Karpas-422 (cell line): ENCODE measurements around the gene EFL1. TPM values are rescaled to one million over a fixed set of nuclear protein-coding genes. Genes with fewer than 3 reads are reported as not detected.

Source experiments
- DNase-seq: peaks from one replicate; pipeline ENCODE4 v3.0.0-alpha.2; 2015
- H2AFZ ChIP-seq: fragments of 200-600 bp; sonication (generic); 2 replicates; pipeline ENCODE4 v1.6.1; 2014; ENCODE audit warnings: antibody characterized with exemption, low read length, mixed read lengths
- H3K27ac ChIP-seq: fragments of 200-600 bp; sonication (generic); 2 replicates; pipeline ENCODE4 v1.5.1; 2014; ENCODE audit warnings: mild to moderate bottlenecking, low read length, moderate library complexity
- H3K27me3 ChIP-seq: fragments of 200-600 bp; sonication (generic); 2 replicates; pipeline ENCODE4 v1.6.1; 2014; ENCODE audit warnings: low read length, mixed read lengths
- H3K36me3 ChIP-seq: fragments of 200-600 bp; sonication (generic); 2 replicates; pipeline ENCODE4 v1.6.1; 2014; ENCODE audit warnings: low read length, mixed read lengths; ENCODE audit not compliant: insufficient read depth
- H3K4me1 ChIP-seq: fragments of 200-600 bp; sonication (generic); 2 replicates; pipeline ENCODE4 v1.6.1; 2014; ENCODE audit warnings: mild to moderate bottlenecking, low read length, mixed read lengths
- H3K4me2 ChIP-seq: fragments of 200-600 bp; sonication (generic); 2 replicates; pipeline ENCODE4 v1.6.1; 2014; ENCODE audit warnings: low read length, low read depth, mild to moderate bottlenecking; ENCODE audit not compliant: poor library complexity, severe bottlenecking
- H3K4me3 ChIP-seq: fragments of 200-600 bp; sonication (generic); 2 replicates; pipeline ENCODE4 v1.5.1; 2014; ENCODE audit warnings: mild to moderate bottlenecking, antibody characterized with exemption, low read length, mixed read lengths
- H3K79me2 ChIP-seq: fragments of 200-600 bp; sonication (generic); 2 replicates; pipeline ENCODE4 v1.6.1; 2014; ENCODE audit warnings: mild to moderate bottlenecking, low read length, mixed read lengths
- H3K9ac ChIP-seq: fragments of 200-600 bp; sonication (generic); 2 replicates; pipeline ENCODE4 v1.6.0; 2014; ENCODE audit warnings: low read length
- H3K9me2 ChIP-seq: fragments of 200-600 bp; sonication (generic), shearing (Covaris generic); replicated peaks from 2 replicates; pipeline ENCODE4 v1.6.0; 2014; ENCODE audit warnings: mild to moderate bottlenecking, low read length, moderate library complexity; ENCODE audit not compliant: insufficient read depth
- H3K9me3 ChIP-seq: fragments of 300-700, 200-600 bp; sonication (generic); 2 replicates; pipeline ENCODE4 v1.6.1; 2014; ENCODE audit warnings: low read length, mixed read lengths
- H4K20me1 ChIP-seq: fragments of 200-600 bp; sonication (generic); 2 replicates; pipeline ENCODE4 v1.6.1; 2014; ENCODE audit warnings: mild to moderate bottlenecking, antibody characterized with exemption, low read length, low read depth; ENCODE audit not compliant: insufficient read depth
- total RNA-seq: library from RNA; depleted of rRNA; stranded (reverse); fragments of >200 nt; shearing (Covaris generic); gene quantifications from 2 replicates; pipeline ENCODE4 v1.2.3, GENCODE V29; 2014; ENCODE audit warnings: low replicate concordance

The EFL1 gene
- total RNA-seq, 1 experiment from 2014 or later, result 30.7 TPM

- H3K4me3 ChIP-seq, result no peak overlapping the region
- H2AFZ ChIP-seq, result no peak overlapping the region
- H3K9me2 ChIP-seq, result no peaks in the 10 kb centered on the region
- no peak overlapping the region for H3K27ac ChIP-seq
- no peak overlapping the region for H3K4me2 ChIP-seq
- H3K9ac ChIP-seq, result no peak overlapping the region
- no peaks in the 10 kb centered on the region for H4K20me1 ChIP-seq
- H3K9me3 ChIP-seq, result no peaks in the 10 kb centered on the region
- no peak for DNase-seq
- H3K27me3 ChIP-seq, result no peaks in the 10 kb centered on the region
- no peaks in the 10 kb centered on the region for H3K79me2 ChIP-seq
- H3K36me3 ChIP-seq, result peaks cover 18% of the 10 kb centered on the region; the same call in 1 of the 2 replicates
- H3K4me1 ChIP-seq, result no peaks in the 10 kb centered on the region
Observed at GRCh38 chr15:82136120-82136519, 126.4 kb downstream of the EFL1 start.

- DNase-seq, result no peak
- Histone ChIP-seq H3K36me3 (peaks cover 18% of the 10 kb centered on the region; the same call in 1 of the 2 replicates), H4K20me1 (no peaks in the 10 kb centered on the region), H3K4me2 (no peak overlapping the region), H3K9me3 (no peaks in the 10 kb centered on the region), H2AFZ (no peak overlapping the region), H3K4me1 (no peaks in the 10 kb centered on the region), H3K4me3 (no peak overlapping the region), H3K79me2 (no peaks in the 10 kb centered on the region), H3K27ac (no peak overlapping the region), H3K9me2 (no peaks in the 10 kb centered on the region), H3K27me3 (no peaks in the 10 kb centered on the region), H3K9ac (no peak overlapping the region)
Observed at GRCh38 chr15:82135638-82136037, 126.9 kb downstream of the EFL1 start.

- H3K9me2 ChIP-seq, result no peaks in the 10 kb centered on the region
- peaks cover 18% of the 10 kb centered on the region; the same call in 1 of the 2 replicates for H3K36me3 ChIP-seq
- H4K20me1 ChIP-seq, result no peaks in the 10 kb centered on the region
- no peak overlapping the region for H3K27ac ChIP-seq
- no peaks in the 10 kb centered on the region for H3K79me2 ChIP-seq
- no peaks in the 10 kb centered on the region for H3K27me3 ChIP-seq
- H3K4me2 ChIP-seq, result no peak overlapping the region
- H3K9me3 ChIP-seq, result no peaks in the 10 kb centered on the region
- DNase-seq, result no peak
- H3K4me1 ChIP-seq, result no peaks in the 10 kb centered on the region
- no peak overlapping the region for H3K4me3 ChIP-seq
- no peak overlapping the region for H3K9ac ChIP-seq
- no peak overlapping the region for H2AFZ ChIP-seq
Observed at GRCh38 chr15:82134461-82134860, 128.1 kb downstream of the EFL1 start.

- H2AFZ ChIP-seq, result no peak overlapping the region
Observed at GRCh38 chr15:82133251-82133650, 129.3 kb downstream of the EFL1 start.

GRCh38 chr15:82132742-82133141 lies 129.8 kb downstream of the EFL1 start:
- H3K9ac ChIP-seq, result no peak overlapping the region
- H3K79me2 ChIP-seq, result no peaks in the 10 kb centered on the region
- no peaks in the 10 kb centered on the region for H3K9me2 ChIP-seq
- no peak overlapping the region for H3K4me3 ChIP-seq
- no peak overlapping the region for H3K27ac ChIP-seq
- H3K4me1 ChIP-seq, result no peaks in the 10 kb centered on the region
- H3K9me3 ChIP-seq, result no peaks in the 10 kb centered on the region
- no peaks in the 10 kb centered on the region for H4K20me1 ChIP-seq
- no peak overlapping the region for H2AFZ ChIP-seq
- H3K36me3 ChIP-seq, result peaks cover 8% of the 10 kb centered on the region; the same call in 1 of the 2 replicates
- no peak for DNase-seq
- H3K4me2 ChIP-seq, result no peak overlapping the region
- H3K27me3 ChIP-seq, result no peaks in the 10 kb centered on the region

More at GRCh38 chr15:82133251-82133650, 129.3 kb downstream of the EFL1 start:
- Histone ChIP-seq H4K20me1 (no peaks in the 10 kb centered on the region), H3K36me3 (peaks cover 10% of the 10 kb centered on the region; the same call in 1 of the 2 replicates), H3K4me3 (no peak overlapping the region), H3K4me2 (no peak overlapping the region), H3K27me3 (no peaks in the 10 kb centered on the region), H3K9ac (no peak overlapping the region), H3K27ac (no peak overlapping the region), H3K9me3 (no peaks in the 10 kb centered on the region), H3K9me2 (no peaks in the 10 kb centered on the region), H3K4me1 (no peaks in the 10 kb centered on the region), H3K79me2 (no peaks in the 10 kb centered on the region)
- no peak for DNase-seq

- Histone ChIP-seq H3K4me1 (no peaks in the 10 kb centered on the region), H3K27me3 (no peaks in the 10 kb centered on the region), H3K9ac (no peak overlapping the region), H4K20me1 (no peaks in the 10 kb centered on the region), H3K4me3 (no peak overlapping the region), H3K27ac (no peak overlapping the region), H3K4me2 (no peak overlapping the region), H3K9me2 (no peaks in the 10 kb centered on the region), H3K79me2 (no peaks in the 10 kb centered on the region), H3K36me3 (peaks cover 2% of the 10 kb centered on the region; the same call in 1 of the 2 replicates), H2AFZ (no peak overlapping the region), H3K9me3 (no peaks in the 10 kb centered on the region)
- no peak for DNase-seq
Observed at GRCh38 chr15:82132096-82132495, 130.4 kb downstream of the EFL1 start.

GRCh38 chr15:82130248-82130647 lies 132.3 kb downstream of the EFL1 start:
- Histone ChIP-seq H3K27ac (no peak overlapping the region), H3K9me3 (no peaks in the 10 kb centered on the region), H3K79me2 (no peaks in the 10 kb centered on the region), H3K4me1 (no peaks in the 10 kb centered on the region), H3K4me2 (no peak overlapping the region), H3K27me3 (no peaks in the 10 kb centered on the region), H3K36me3 (no peaks in the 10 kb centered on the region), H2AFZ (no peak overlapping the region), H4K20me1 (no peaks in the 10 kb centered on the region), H3K9me2 (no peaks in the 10 kb centered on the region), H3K9ac (no peak overlapping the region), H3K4me3 (no peak overlapping the region)
- no peak for DNase-seq

GRCh38 chr15:82129761-82130160 lies 132.8 kb downstream of the EFL1 start:
- no peaks in the 10 kb centered on the region for H3K27me3 ChIP-seq
- H3K27ac ChIP-seq, result no peak overlapping the region
- no peak overlapping the region for H3K9ac ChIP-seq
- no peak overlapping the region for H3K4me2 ChIP-seq
- H2AFZ ChIP-seq, result no peak overlapping the region
- no peak overlapping the region for H3K4me3 ChIP-seq
- no peaks in the 10 kb centered on the region for H3K79me2 ChIP-seq
- no peak for DNase-seq
- no peaks in the 10 kb centered on the region for H3K9me2 ChIP-seq
- H4K20me1 ChIP-seq, result no peaks in the 10 kb centered on the region
- H3K9me3 ChIP-seq, result no peaks in the 10 kb centered on the region
- H3K4me1 ChIP-seq, result no peaks in the 10 kb centered on the region
- H3K36me3 ChIP-seq, result no peaks in the 10 kb centered on the region
